ENCODE measurements around the gene RNF217. TPM values are rescaled to one million over a fixed set of nuclear protein-coding genes. Genes with fewer than 3 reads are reported as not detected.

The RNF217 gene
- total and polyA plus RNA-seq, 2 of the 8 experiments (the other 6 are each of a cell fraction or from before 2014, with no cell fraction given), result 2.0 to 8.9 TPM

GRCh38 chr6:124937645-124938044 lies 24.6 kb upstream of the RNF217 start (continued):
- TF ChIP-seq CHD7 (IDR thresholded peaks at IDR 0.05; ENCODE audit: insufficient replicate concordance, low read length), result no peak
- no peak for TF ChIP-seq CTCF (IDR thresholded peaks at IDR 0.05; ENCODE audit: control extremely low read depth in 1 of 3, insufficient read depth in 1 of 3, low read depth in 1 of 3, low read length in 3 of 3)
- no peak for TF ChIP-seq POU5F1 (IDR thresholded peaks at IDR 0.05; ENCODE audit: low read depth, low read length)
- no peak for TF ChIP-seq MAX (IDR thresholded peaks at IDR 0.05)
- no peak for TF ChIP-seq SIX5 (IDR thresholded peaks at IDR 0.05; ENCODE audit: low read depth, low read length)
- no peak for TF ChIP-seq NANOG (IDR thresholded peaks at IDR 0.05; ENCODE audit: insufficient read depth, low read depth, low read length, poor library complexity, severe bottlenecking)
- TF ChIP-seq SP4 (IDR thresholded peaks at IDR 0.05; ENCODE audit: low read length), result no peak
- no peak for TF ChIP-seq KDM1A (IDR thresholded peaks at IDR 0.05; ENCODE audit: borderline replicate concordance, low read length)
- TF ChIP-seq TBP (IDR thresholded peaks at IDR 0.05; ENCODE audit: low read depth, low read length), result no peak

All from H1 (cell line).